Measurements from ENCODE around the gene RFC1. TPM values are rescaled to one million over a fixed set of nuclear protein-coding genes. Genes with fewer than 3 reads are reported as not detected.
"Not testable (repeated sequence)": the region's sequence is repeated elsewhere in the genome, so short reads cannot be mapped to it uniquely, and the experiment has no call there.

RFC1 gene
- total RNA-seq, 1 donor from 2014 or later, result 43.9 TPM

GRCh38 chr4:39406763-39407583 is 40.8 kb upstream of the RFC1 start, which contains the start of gene KLB:
Gene KLB (plus strand): TSS chr4:39406930. CDS start chr4:39406950, 20 bp downstream.
- peak within 1 kb of the TSS; percentile 37 for H3K4me3 Mint-ChIP-seq (ENCODE audit: unreplicated experiment)
- DNase-seq (ENCODE audit: low spot score), result no peak
- TF ChIP-seq CTCF (IDR thresholded peaks at IDR 0.05), result no peak
- H3K27ac Mint-ChIP-seq (ENCODE audit: unreplicated experiment), result no peak within 1 kb of the TSS
- H3K9me3 Mint-ChIP-seq (ENCODE audit: low read depth), result no peaks in the 10 kb centered on the region
- no peaks in the 10 kb centered on the region for H3K36me3 Mint-ChIP-seq (ENCODE audit: low read depth)
- peaks cover 14% of the 10 kb centered on the region for H3K4me1 Mint-ChIP-seq (ENCODE audit: low read depth)
- H3K27me3 Mint-ChIP-seq (ENCODE audit: low read depth), result peaks cover 3% of the 10 kb centered on the region

DNA sequence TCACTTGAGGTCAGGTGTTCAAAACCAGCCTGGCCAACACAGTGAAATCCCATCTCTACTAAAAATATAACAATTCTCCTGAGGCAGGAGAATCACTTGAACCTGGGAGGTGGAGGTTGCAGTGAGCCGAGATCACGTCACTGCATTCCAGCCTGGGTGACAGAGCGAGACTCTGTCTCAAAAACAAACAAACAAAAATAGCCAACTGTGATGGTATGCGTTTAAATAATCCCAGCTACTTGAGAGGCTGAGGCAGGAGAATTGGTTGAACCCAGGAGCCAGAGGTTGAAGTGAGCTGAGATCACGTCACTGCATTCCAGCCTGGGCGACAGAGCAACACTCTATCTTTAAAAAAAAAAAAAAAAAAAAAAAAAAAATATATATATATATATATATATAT is 35.5 kb upstream of the RFC1 start:
- not testable (repeated sequence) for H3K4me1 Mint-ChIP-seq (ENCODE audit: low read depth); H3K36me3 Mint-ChIP-seq (ENCODE audit: low read depth); H3K9me3 Mint-ChIP-seq (ENCODE audit: low read depth); H3K4me3 Mint-ChIP-seq (ENCODE audit: unreplicated experiment); H3K27ac Mint-ChIP-seq (ENCODE audit: unreplicated experiment); H3K27me3 Mint-ChIP-seq (ENCODE audit: low read depth); DNase-seq (ENCODE audit: low spot score)

DNA sequence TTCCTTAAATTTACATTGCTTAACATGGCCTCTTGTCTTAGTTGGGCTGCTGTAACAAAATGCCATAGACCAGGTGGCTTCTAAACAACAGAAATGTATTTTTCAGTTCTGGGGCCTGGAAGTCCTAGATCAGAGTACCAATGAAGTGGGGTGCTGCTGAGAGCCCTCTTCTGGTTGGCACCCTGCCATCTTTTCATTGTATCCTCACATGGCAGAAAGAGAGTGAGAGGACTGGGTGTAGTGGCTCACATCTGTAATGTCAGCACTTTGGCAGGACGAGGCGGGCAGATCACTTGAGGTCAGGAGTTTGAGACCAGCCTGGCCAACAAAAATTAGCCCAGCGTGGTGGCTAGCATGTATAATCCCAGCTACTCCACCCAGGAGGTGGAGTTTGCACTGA is 28.5 kb upstream of the RFC1 start:
- Mint-ChIP-seq H3K27me3 (ENCODE audit: low read depth) (no peaks in the 10 kb centered on the region), H3K36me3 (ENCODE audit: low read depth) (no peaks in the 10 kb centered on the region), H3K4me3 (ENCODE audit: unreplicated experiment) (no peak overlapping the region), H3K9me3 (ENCODE audit: low read depth) (no peaks in the 10 kb centered on the region), H3K4me1 (ENCODE audit: low read depth) (no peaks in the 10 kb centered on the region), H3K27ac (ENCODE audit: unreplicated experiment) (no peak overlapping the region)
- TF ChIP-seq CTCF (IDR thresholded peaks at IDR 0.05), result no peak
- DNase-seq (ENCODE audit: low spot score), result no peak

GRCh38 chr4:39390603-39391002 is 24.4 kb upstream of the RFC1 start:
- H3K27ac Mint-ChIP-seq (ENCODE audit: unreplicated experiment), result no peak overlapping the region
- DNase-seq (ENCODE audit: low spot score), result no peak
- H3K36me3 Mint-ChIP-seq (ENCODE audit: low read depth), result no peaks in the 10 kb centered on the region
- H3K4me1 Mint-ChIP-seq (ENCODE audit: low read depth), result no peaks in the 10 kb centered on the region
- H3K9me3 Mint-ChIP-seq (ENCODE audit: low read depth), result no peaks in the 10 kb centered on the region
- no peak for TF ChIP-seq CTCF (IDR thresholded peaks at IDR 0.05)
- no peak overlapping the region for H3K4me3 Mint-ChIP-seq (ENCODE audit: unreplicated experiment)
- H3K27me3 Mint-ChIP-seq (ENCODE audit: low read depth), result no peaks in the 10 kb centered on the region

DNA sequence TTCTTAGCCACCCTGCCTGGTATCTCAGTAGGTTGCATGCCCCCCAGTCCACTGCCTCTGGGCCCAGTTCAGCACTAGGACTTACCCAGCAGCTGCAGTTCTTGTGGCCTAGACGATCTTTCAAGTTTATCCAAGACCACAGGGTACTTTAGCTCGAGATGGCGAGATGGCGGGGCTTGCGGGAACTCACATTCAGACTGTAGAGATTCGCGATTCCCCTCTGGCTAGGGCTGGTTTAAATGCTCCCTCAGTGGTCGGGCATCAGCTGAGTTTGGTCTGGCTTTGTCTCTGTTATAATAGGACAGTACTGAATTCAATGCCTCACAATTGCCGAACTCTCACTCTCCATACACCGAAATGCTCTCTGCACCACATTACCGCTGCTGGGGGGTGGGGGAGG is 18.4 kb upstream of the RFC1 start:
- H3K4me1 Mint-ChIP-seq (ENCODE audit: low read depth), result no peaks in the 10 kb centered on the region
- H3K9me3 Mint-ChIP-seq (ENCODE audit: low read depth), result peaks cover 8% of the 10 kb centered on the region
- H3K27ac Mint-ChIP-seq (ENCODE audit: unreplicated experiment), result no peak overlapping the region
- no peak overlapping the region for H3K4me3 Mint-ChIP-seq (ENCODE audit: unreplicated experiment)
- H3K27me3 Mint-ChIP-seq (ENCODE audit: low read depth), result peaks cover 22% of the 10 kb centered on the region
- DNase-seq (ENCODE audit: low spot score), result no peak
- no peak for TF ChIP-seq CTCF (IDR thresholded peaks at IDR 0.05)
- peaks cover 7% of the 10 kb centered on the region for H3K36me3 Mint-ChIP-seq (ENCODE audit: low read depth)

GRCh38 chr4:39383690-39384089 is 17.5 kb upstream of the RFC1 start:
- Mint-ChIP-seq H3K27me3 (ENCODE audit: low read depth) (peaks cover 28% of the 10 kb centered on the region), H3K27ac (ENCODE audit: unreplicated experiment) (no peak overlapping the region), H3K9me3 (ENCODE audit: low read depth) (peaks cover 17% of the 10 kb centered on the region), H3K36me3 (ENCODE audit: low read depth) (peaks cover 12% of the 10 kb centered on the region), H3K4me3 (ENCODE audit: unreplicated experiment) (no peak overlapping the region), H3K4me1 (ENCODE audit: low read depth) (no peaks in the 10 kb centered on the region)
- no peak for DNase-seq (ENCODE audit: low spot score)
- TF ChIP-seq CTCF (IDR thresholded peaks at IDR 0.05), result no peak

All from chondrocyte (in vitro differentiated cells).